HG03342 (cell line): ENCODE results near the gene GBGT1.

ENCODE experiments used
- ATAC-seq: cut with Tn5 transposase; IDR thresholded peaks from one replicate; pipeline ENCODE4 v1.9.1; 2021; ENCODE audit warnings: mild to moderate bottlenecking, moderate library complexity; ENCODE audit not compliant: unreplicated experiment

Gene GBGT1

GRCh38 chr9:133129001-133129795 is 34.5 kb downstream of the GBGT1 start:
- ATAC-seq = no peak

- no peak for ATAC-seq
Measured at GRCh38 chr9:133128152-133128551, 35.6 kb downstream of the GBGT1 start.

GRCh38 chr9:133127340-133127981 is 36.3 kb downstream of the GBGT1 start:
- ATAC-seq = no peak

GRCh38 chr9:133126697-133127339 is 36.9 kb downstream of the GBGT1 start:
- no peak for ATAC-seq

GRCh38 chr9:133125941-133126696 is 37.6 kb downstream of the GBGT1 start:
- ATAC-seq = peak; percentile 50

- ATAC-seq = no peak
Measured at GRCh38 chr9:133124907-133125275, 38.8 kb downstream of the GBGT1 start.

GRCh38 chr9:133124123-133124906 is 39.4 kb downstream of the GBGT1 start:
- ATAC-seq = no peak

GRCh38 chr9:133122935-133123611 is 40.6 kb downstream of the GBGT1 start:
- ATAC-seq = no peak

- ATAC-seq = no peak
Measured at GRCh38 chr9:133122605-133122934, 41.1 kb downstream of the GBGT1 start.

GRCh38 chr9:133121915-133122550 is 41.7 kb downstream of the GBGT1 start:
- peak; percentile 1 for ATAC-seq

GRCh38 chr9:133121198-133121914 is 42.4 kb downstream of the GBGT1 start, which contains the start of gene RALGDS:
Gene RALGDS, minus strand, starts transcription at chr9:133121240. Its CDS starts 86 bp downstream, at chr9:133121154.
- peak; percentile 48 for ATAC-seq

GRCh38 chr9:133120501-133121197 is 43.1 kb downstream of the GBGT1 start:
- ATAC-seq = peak; percentile 8

- no peak for ATAC-seq
Measured at GRCh38 chr9:133119846-133120500, 43.7 kb downstream of the GBGT1 start.

- no peak for ATAC-seq
Measured at GRCh38 chr9:133119103-133119845, 44.4 kb downstream of the GBGT1 start.

GRCh38 chr9:133118568-133118967 is 45.1 kb downstream of the GBGT1 start:
- no peak for ATAC-seq

- no peak for ATAC-seq
Measured at GRCh38 chr9:133118179-133118520, 45.6 kb downstream of the GBGT1 start.
